ENCODE data around the gene NECTIN2. TPM values are rescaled to one million over a fixed set of nuclear protein-coding genes. Genes with fewer than 3 reads are reported as not detected.

NECTIN2 gene
- total RNA-seq, 1 experiment from 2014 or later, result 176 TPM

DNA sequence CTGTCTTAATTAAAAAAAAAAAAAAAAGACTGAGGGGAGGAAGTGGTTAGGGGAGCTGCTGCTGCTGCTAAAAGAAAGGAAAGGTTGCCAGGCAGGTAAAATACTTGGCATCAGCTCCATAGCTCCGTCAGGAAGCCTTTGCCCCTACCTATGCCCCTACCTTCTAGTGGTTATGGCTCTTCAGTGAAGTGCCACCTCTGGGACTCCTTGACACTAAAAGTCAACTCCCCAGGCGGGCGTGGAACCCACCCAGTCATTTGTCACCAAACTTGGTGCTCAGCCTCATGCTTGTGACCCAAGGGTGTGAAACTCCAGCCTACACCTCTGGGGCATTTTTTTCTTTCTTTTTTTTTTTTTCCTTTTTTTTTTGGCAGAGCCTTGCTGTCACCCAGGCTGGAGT lies 4.9 kb upstream of the NECTIN2 start:
- Histone ChIP-seq H3K27me3 (ENCODE audit: insufficient read depth, low read length) (peaks cover 2% of the 10 kb centered on the region; the same call in 1 of the 2 replicates), H3K9ac (ENCODE audit: extremely low read depth, insufficient read length, low read length) (no peak overlapping the region), H4K91ac (ENCODE audit: insufficient read length, low read depth, low read length) (no peak overlapping the region), H3K56ac (ENCODE audit: insufficient read length, low read depth, low read length) (no peak overlapping the region), H3K27ac (ENCODE audit: insufficient read length, low read depth, low read length) (no peak overlapping the region), H4K20me1 (ENCODE audit: control insufficient read depth, insufficient read depth, insufficient read length) (no peaks in the 10 kb centered on the region), H3K18ac (ENCODE audit: insufficient read length, low read depth, low read length) (no peak overlapping the region), H4K5ac (ENCODE audit: insufficient read length, low read depth, low read length) (no peak overlapping the region), H3K23me2 (ENCODE audit: insufficient read length, low read depth, low read length, poor library complexity, severe bottlenecking) (peaks cover 4% of the 10 kb centered on the region), H3K14ac (ENCODE audit: insufficient read depth, low read length) (no peak overlapping the region), H2AFZ (ENCODE audit: low read length) (no peak overlapping the region), H3K9me3 (ENCODE audit: control insufficient read depth, low read depth, low read length) (no peaks in the 10 kb centered on the region), H3K79me1 (ENCODE audit: insufficient read depth, low read depth, low read length, poor library complexity, severe bottlenecking) (no peaks in the 10 kb centered on the region), H2BK120ac (ENCODE audit: low read depth, low read length, poor library complexity, severe bottlenecking) (no peak overlapping the region), H4K8ac (replicated peaks; ENCODE audit: insufficient read length, low read depth, low read length) (no peak overlapping the region), H2BK15ac (ENCODE audit: low read depth, low read length) (no peak overlapping the region), H3K79me2 (ENCODE audit: insufficient read depth, low read length) (no peaks in the 10 kb centered on the region), H3K23ac (ENCODE audit: insufficient read length, low read depth, low read length) (no peak overlapping the region), H3K4me1 (ENCODE audit: insufficient read depth, low read length) (no peaks in the 10 kb centered on the region; the same call in 1 of the 2 replicates), H2AK5ac (ENCODE audit: insufficient read length, low read length) (no peak overlapping the region), H3T11ph (ENCODE audit: low read length) (no peak overlapping the region), H2BK20ac (ENCODE audit: low read depth, low read length, poor library complexity, severe bottlenecking) (no peak overlapping the region), H2BK5ac (ENCODE audit: insufficient read length, low read length) (no peak overlapping the region), H3K4ac (ENCODE audit: low read depth, low read length) (no peak overlapping the region), H2BK12ac (ENCODE audit: insufficient read length, low read depth, low read length) (no peak overlapping the region), H3K4me2 (ENCODE audit: insufficient read depth, insufficient read length, low read length) (no peak overlapping the region)
- TF ChIP-seq, protein P1, sequence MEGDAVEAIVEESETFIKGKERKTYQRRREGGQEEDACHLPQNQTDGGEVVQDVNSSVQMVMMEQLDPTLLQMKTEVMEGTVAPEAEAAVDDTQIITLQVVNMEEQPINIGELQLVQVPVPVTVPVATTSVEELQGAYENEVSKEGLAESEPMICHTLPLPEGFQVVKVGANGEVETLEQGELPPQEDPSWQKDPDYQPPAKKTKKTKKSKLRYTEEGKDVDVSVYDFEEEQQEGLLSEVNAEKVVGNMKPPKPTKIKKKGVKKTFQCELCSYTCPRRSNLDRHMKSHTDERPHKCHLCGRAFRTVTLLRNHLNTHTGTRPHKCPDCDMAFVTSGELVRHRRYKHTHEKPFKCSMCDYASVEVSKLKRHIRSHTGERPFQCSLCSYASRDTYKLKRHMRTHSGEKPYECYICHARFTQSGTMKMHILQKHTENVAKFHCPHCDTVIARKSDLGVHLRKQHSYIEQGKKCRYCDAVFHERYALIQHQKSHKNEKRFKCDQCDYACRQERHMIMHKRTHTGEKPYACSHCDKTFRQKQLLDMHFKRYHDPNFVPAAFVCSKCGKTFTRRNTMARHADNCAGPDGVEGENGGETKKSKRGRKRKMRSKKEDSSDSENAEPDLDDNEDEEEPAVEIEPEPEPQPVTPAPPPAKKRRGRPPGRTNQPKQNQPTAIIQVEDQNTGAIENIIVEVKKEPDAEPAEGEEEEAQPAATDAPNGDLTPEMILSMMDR (conservative IDR thresholded peaks at IDR 0.05), result no peak
- H3K4me1 Mint-ChIP-seq, result peaks cover 9 to 12% of the 10 kb centered on the region in 2 experiments
- H3K9me3 Mint-ChIP-seq, result no peaks in the 10 kb centered on the region; a peak in 1 of 5 replicates
- WGBS (ENCODE audit: extremely low coverage, insufficient read length, low lambda C conversion rate), result no CpG with 5 or more reads among the region's 3 CpGs
- no peak overlapping the region for H3K4me3 Mint-ChIP-seq
- no peak for DNase-seq
- H3K36me3 Mint-ChIP-seq (ENCODE audit: insufficient read depth in 1 of 3, low read depth in 3 of 3), result no peaks in the 10 kb centered on the region
- H3K27ac Mint-ChIP-seq, result no peak overlapping the region
- peaks cover 30% of the 10 kb centered on the region for H3K27me3 Mint-ChIP-seq (ENCODE audit: low read depth)

All from H9 (cell line).